Brain microvascular endothelial cell (primary cell): ENCODE data around the gene BDH1.
A peak's percentile ranks its signal among the peaks of the same experiment; 100 is the strongest.

ENCODE experiments used
- DNase-seq: peaks from one replicate; pipeline ENCODE4 v3.0.0-alpha.2; 2020
- H3K27ac ChIP-seq: fragments of 250-450 bp; sonication (Bioruptor Pico); 2 replicates; pipeline ENCODE4 v1.5.1; 2020; ENCODE audit warnings: mild to moderate bottlenecking, moderate library complexity
- H3K27me3 ChIP-seq: fragments of 250-450 bp; sonication (Bioruptor Pico); replicated peaks from 2 replicates; pipeline ENCODE4 v1.5.1; 2020; ENCODE audit warnings: mild to moderate bottlenecking
- H3K36me3 ChIP-seq: fragments of 250-450 bp; sonication (Bioruptor Pico); replicated peaks from 2 replicates; pipeline ENCODE4 v1.5.1; 2020; ENCODE audit warnings: mild to moderate bottlenecking
- H3K4me3 ChIP-seq: 2 replicates; pipeline ENCODE4 v1.5.1; 2011; ENCODE audit warnings: low read depth, mild to moderate bottlenecking, control low read depth, low read length, moderate library complexity
- CTCF ChIP-seq: IDR thresholded peaks from 2 replicates; pipeline ENCODE4 v1.5.1; 2011; ENCODE audit warnings: low read depth, mild to moderate bottlenecking, moderate library complexity, low read length, control low read depth, inconsistent platforms; ENCODE audit errors: missing control alignments
- in situ Hi-C: cut with HindIII; loops from 2 replicates; pipeline ENCODE4 v1.10.0; 2017; ENCODE audit warnings: low sequenced_read_pairs, low pct_ligation_motif_present

The BDH1 gene

GRCh38 chr3:197468866-197469382, 86.8 kb downstream of the BDH1 start:
- Histone ChIP-seq H3K27me3 (no peaks in the 10 kb centered on the region), H3K27ac (no peak overlapping the region), H3K36me3 (no peaks in the 10 kb centered on the region), H3K4me3 (no peak overlapping the region)
- in situ Hi-C loops: no loop called here
- no peak for TF ChIP-seq CTCF
- DNase-seq: no peak

GRCh38 chr3:197468167-197468566, 87.6 kb downstream of the BDH1 start:
- Histone ChIP-seq H3K4me3 (no peak overlapping the region), H3K36me3 (no peaks in the 10 kb centered on the region), H3K27ac (no peak overlapping the region), H3K27me3 (no peaks in the 10 kb centered on the region)
- in situ Hi-C loops: no loop called here
- TF ChIP-seq CTCF: no peak
- DNase-seq: no peak

GRCh38 chr3:197466586-197467399, 89.0 kb downstream of the BDH1 start:
- peak; percentile 59 for DNase-seq
- Histone ChIP-seq H3K27ac (peak overlapping the region; percentile 58), H3K4me3 (no peak overlapping the region), H3K36me3 (no peaks in the 10 kb centered on the region), H3K27me3 (no peaks in the 10 kb centered on the region)
- no peak for TF ChIP-seq CTCF
- in situ Hi-C loops: no loop called here

- Histone ChIP-seq H3K36me3 (no peaks in the 10 kb centered on the region), H3K4me3 (no peak overlapping the region), H3K27me3 (no peaks in the 10 kb centered on the region), H3K27ac (peak overlapping the region; percentile 58)
- DNase-seq: peak; percentile 56
- in situ Hi-C loops: no loop called here
- TF ChIP-seq CTCF: no peak
These were observed 89.7 kb downstream of the BDH1 start for GRCh38 chr3:197465996-197466549.

- Histone ChIP-seq H3K27me3 (no peaks in the 10 kb centered on the region), H3K27ac (peak overlapping the region; percentile 58), H3K4me3 (no peak overlapping the region), H3K36me3 (no peaks in the 10 kb centered on the region)
- DNase-seq: no peak
- TF ChIP-seq CTCF: no peak
- in situ Hi-C loops: no loop called here
These were observed 90.4 kb downstream of the BDH1 start for GRCh38 chr3:197465197-197465995.
